ENCODE results near the gene RAB3D.
"Not testable (repeated sequence)": the region's sequence is repeated elsewhere in the genome, so short reads cannot be mapped to it uniquely, and the experiment has no call there.

RAB3D gene

DNA sequence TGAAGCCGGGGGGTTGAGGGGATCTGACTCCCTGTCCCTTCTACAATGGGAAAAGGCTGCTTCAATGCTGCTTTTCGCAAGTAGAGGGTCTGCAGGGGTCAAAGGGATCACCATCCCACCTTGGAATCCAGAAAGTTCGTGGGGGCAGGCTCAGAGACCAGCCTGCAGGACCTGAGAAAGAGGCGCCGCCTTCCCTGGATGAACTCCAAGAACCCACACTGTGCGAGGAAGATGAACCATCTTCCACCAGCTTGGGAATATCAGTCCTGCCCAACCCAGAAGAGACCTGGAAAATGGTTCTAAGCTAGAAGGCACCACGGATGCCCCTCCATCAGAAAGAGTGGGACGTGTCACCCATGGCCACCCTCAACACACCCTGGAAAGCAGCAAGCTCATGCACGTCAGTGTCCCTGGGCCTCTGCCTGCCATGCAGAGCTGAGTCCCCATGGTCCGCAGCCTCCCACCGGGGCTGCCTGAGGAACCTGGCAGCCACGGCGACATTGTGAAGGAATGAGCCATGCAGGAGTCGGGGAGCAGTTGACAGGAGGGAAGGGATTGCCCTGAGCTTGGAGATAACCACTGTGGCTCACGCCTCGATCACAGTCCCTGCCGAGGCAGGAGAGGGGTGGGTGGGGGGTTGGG lies 14.6 kb downstream of the RAB3D start:
- no peak for FAIRE-seq
- no peak for DNase-seq (ENCODE audit: insufficient read length, low spot score)
- TF ChIP-seq POLR2AphosphoS5 (IDR thresholded peaks at IDR 0.05; ENCODE audit: low read depth, low read length) (no peak), TAF1 (IDR thresholded peaks at IDR 0.05; ENCODE audit: low read depth, low read length) (no peak), POLR2A (IDR thresholded peaks at IDR 0.05; ENCODE audit: low read depth, low read length) (no peak), SPI1 (IDR thresholded peaks at IDR 0.05; ENCODE audit: low read depth, low read length) (no peak), PAX5 (IDR thresholded peaks at IDR 0.05; ENCODE audit: insufficient read depth, low read length, severe bottlenecking) (no peak), POU2F2 (IDR thresholded peaks at IDR 0.05; ENCODE audit: low read depth, low read length) (no peak)

DNA sequence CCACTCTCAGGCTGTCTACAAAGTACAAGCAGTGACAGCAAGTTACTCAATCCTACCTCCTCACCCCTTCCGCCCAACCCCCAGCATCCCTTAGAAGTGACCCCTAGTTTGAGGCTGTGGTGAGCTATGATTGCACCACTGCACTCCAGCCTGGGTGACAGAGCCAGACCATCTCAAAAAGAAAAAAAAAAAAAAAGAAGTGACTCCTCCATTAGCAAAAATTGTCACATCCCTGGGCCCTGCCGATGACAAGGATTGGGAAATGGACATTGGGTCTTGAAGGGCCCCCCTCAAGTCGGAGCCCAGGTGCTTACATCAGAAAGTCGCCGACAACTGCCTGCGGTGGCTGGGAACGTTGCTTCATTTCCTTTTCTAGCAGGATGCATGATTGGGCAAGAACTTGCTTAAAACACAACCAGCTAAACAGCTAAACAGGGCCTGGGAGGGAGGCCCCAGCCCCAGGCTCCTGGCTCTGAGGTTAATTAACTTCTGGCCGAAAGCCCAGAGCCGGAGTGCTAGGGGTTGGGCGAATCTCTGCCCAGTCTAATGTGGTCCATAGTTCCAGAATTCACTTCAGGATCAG lies 15.3 kb downstream of the RAB3D start:
- peak; percentile 82 for FAIRE-seq
- peak; percentile 58 for DNase-seq (ENCODE audit: insufficient read length, low spot score)
- no peak for TF ChIP-seq POLR2A (IDR thresholded peaks at IDR 0.05; ENCODE audit: low read depth, low read length)
- peak; percentile 6 for TF ChIP-seq PAX5 (IDR thresholded peaks at IDR 0.05; ENCODE audit: insufficient read depth, low read length, severe bottlenecking)
- 0 out of 2 replicates have a peak, but pooled peaks have one; percentile 21 for TF ChIP-seq SPI1 (IDR thresholded peaks at IDR 0.05; ENCODE audit: low read depth, low read length)
- TF ChIP-seq POU2F2 (IDR thresholded peaks at IDR 0.05; ENCODE audit: low read depth, low read length) = no peak
- no peak for TF ChIP-seq TAF1 (IDR thresholded peaks at IDR 0.05; ENCODE audit: low read depth, low read length)
- no peak for TF ChIP-seq POLR2AphosphoS5 (IDR thresholded peaks at IDR 0.05; ENCODE audit: low read depth, low read length)

DNA sequence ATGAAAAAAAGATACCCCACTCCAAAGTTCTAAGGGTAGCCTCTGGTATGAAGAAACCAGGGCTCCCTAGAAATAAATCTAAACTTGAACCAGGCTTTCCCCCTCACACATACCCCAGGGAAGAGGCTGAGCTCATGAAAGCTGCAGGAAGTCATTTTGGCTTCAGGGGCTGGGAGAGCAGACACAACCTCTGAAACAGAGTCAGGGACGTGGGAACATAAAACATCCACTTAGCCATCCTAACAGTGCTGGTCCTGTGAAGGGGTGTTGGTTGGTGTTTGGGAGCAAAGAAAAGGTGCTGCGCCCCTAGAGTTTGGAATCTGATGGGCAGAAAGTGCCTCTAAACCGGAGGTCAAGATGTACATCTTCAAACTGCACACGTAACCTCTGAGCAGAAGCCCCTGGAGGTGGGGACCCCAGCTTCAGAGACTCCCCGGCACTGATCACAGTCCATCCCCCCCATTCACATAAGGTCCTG lies 15.8 kb downstream of the RAB3D start:
- FAIRE-seq (no peak), DNase-seq (ENCODE audit: insufficient read length, low spot score) (no peak)
- TF ChIP-seq POU2F2 (IDR thresholded peaks at IDR 0.05; ENCODE audit: low read depth, low read length) (no peak), TAF1 (IDR thresholded peaks at IDR 0.05; ENCODE audit: low read depth, low read length) (no peak), POLR2AphosphoS5 (IDR thresholded peaks at IDR 0.05; ENCODE audit: low read depth, low read length) (no peak), PAX5 (IDR thresholded peaks at IDR 0.05; ENCODE audit: insufficient read depth, low read length, severe bottlenecking) (no peak), POLR2A (IDR thresholded peaks at IDR 0.05; ENCODE audit: low read depth, low read length) (no peak), SPI1 (IDR thresholded peaks at IDR 0.05; ENCODE audit: low read depth, low read length) (no peak)

DNA sequence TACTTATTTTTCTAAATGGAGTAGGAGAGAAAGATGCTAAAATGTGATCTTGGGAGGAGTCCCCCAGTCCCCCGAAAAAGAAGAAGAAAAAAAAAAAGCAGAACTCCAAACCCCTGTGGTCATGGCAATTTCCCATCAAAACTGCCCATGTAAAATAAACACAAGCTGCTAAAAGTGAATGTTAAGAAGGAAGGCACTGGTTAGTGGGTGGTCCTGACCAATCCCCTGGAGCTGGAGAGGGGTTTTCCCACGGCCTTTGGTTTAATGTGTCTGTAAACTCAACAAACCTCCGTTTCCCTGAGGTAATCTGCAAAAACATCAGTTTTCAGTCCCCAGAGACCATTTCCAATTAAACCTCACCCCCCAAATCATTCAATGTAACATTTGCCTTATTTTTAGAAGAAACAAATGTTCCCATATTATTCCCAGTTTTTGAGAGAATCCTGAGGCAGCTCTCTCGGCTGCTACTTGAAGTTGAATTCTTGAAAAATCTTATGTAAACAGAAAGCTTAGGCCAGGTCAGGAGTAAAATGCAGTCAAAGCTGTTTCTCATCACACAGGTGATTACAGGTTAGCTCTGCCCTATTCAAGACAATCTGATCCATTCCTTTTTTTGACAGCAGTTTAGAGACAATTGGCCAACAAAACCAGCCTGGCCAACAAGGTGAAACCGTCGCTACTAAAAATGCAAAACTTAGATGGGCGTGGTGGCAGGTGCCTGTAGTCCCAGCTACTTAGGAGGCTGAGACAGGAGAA lies 17.0 kb downstream of the RAB3D start:
- FAIRE-seq (peak; percentile 20), DNase-seq (ENCODE audit: insufficient read length, low spot score) (no peak)
- TF ChIP-seq POLR2A (IDR thresholded peaks at IDR 0.05; ENCODE audit: low read depth, low read length) (no peak), SPI1 (IDR thresholded peaks at IDR 0.05; ENCODE audit: low read depth, low read length) (peak; percentile 28; the same call in 1 of the 2 replicates), TAF1 (IDR thresholded peaks at IDR 0.05; ENCODE audit: low read depth, low read length) (no peak)

DNA sequence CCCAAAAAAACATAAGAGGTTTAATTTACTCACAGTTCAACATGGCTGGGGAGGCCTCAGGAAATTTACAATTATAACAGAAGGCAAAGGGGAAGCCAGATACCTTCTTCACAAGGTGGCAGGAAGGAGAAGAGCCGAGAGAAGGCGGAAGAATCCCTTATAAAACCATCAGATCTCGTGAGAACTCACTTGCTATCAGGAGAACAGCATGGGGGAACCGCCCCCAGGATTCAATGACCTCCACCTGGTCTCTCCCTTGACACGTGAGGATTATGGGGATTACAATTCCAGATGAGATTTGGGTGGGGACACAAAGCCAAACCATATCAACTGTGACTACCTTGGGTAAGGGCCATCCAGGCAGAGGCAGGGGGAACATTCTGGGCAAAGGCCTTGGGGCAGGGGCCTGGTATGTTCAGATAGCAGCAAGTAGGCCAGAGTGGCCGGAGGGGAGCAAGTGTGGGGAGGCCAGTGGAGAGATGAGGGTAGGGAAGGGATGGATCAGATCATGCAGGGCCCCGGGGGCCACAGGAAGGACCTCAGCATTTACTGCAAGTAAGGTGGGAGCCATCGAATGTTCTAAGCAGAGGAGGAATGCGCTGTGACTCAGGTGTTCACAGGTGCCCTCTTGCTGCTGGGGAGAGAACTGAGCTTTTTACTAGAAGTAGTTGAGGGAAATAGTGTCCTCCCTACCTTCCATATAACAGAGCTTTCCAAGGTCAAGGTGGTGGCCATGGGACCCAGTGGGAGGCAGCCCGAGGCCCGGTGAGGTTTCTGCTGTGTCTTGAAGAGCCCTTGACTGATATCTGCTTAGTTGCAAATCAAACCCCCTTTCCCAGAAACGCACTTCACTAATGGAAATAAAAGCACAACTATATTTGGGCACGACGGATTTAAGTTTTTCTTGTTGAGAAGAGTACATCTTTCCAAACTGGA lies 18.0 kb downstream of the RAB3D start:
- no peak for DNase-seq (ENCODE audit: insufficient read length, low spot score)
- no peak for FAIRE-seq

DNA sequence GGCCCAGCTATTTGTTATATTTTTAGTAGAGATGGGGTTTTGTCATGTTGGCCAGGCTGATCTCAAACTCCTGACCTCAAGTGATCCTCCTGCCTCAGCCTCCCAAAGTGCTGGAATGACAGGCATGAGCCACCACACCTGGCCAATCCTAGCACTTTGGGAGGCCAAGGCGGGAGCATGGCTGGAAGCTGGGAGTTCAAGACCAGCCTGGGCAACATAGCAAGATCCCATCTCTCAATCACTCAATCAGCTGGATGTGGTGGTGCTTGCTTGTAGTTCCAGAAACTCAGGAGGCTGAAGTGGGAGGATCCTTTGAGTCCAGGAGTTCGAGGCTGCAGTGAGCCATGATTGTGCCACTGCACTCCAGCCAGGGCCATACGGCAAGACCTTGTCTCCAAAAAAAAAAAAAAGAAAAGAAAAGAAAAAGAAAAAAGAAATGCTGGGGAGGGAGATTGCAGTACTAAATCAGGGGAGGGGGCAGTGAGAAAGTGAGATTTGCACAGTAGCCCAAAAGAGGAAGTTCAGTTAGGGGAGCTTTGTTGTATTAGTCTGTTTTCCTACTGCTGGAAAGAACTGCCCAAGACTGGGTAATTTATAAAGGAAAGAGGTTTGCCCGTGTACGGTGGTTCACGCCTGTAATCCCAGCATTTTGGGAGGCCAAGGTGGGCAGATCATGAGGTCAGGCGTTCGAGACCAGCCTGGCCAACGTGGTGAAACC lies 19.0 kb downstream of the RAB3D start:
- TF ChIP-seq SPI1 (IDR thresholded peaks at IDR 0.05; ENCODE audit: low read depth, low read length) = peak; percentile 62
- not testable (repeated sequence) for FAIRE-seq; DNase-seq (ENCODE audit: insufficient read length, low spot score)

More for the DNA sequence above, 18.0 kb downstream of the RAB3D start:
- no peak for TF ChIP-seq POLR2A (IDR thresholded peaks at IDR 0.05; ENCODE audit: low read depth, low read length)
- TF ChIP-seq POLR2AphosphoS5 (IDR thresholded peaks at IDR 0.05; ENCODE audit: low read depth, low read length) = no peak
- no peak for TF ChIP-seq TAF1 (IDR thresholded peaks at IDR 0.05; ENCODE audit: low read depth, low read length)
- no peak for TF ChIP-seq SPI1 (IDR thresholded peaks at IDR 0.05; ENCODE audit: low read depth, low read length)
- TF ChIP-seq PAX5 (IDR thresholded peaks at IDR 0.05; ENCODE audit: insufficient read depth, low read length, severe bottlenecking) = no peak
- no peak for TF ChIP-seq POU2F2 (IDR thresholded peaks at IDR 0.05; ENCODE audit: low read depth, low read length)

DNA sequence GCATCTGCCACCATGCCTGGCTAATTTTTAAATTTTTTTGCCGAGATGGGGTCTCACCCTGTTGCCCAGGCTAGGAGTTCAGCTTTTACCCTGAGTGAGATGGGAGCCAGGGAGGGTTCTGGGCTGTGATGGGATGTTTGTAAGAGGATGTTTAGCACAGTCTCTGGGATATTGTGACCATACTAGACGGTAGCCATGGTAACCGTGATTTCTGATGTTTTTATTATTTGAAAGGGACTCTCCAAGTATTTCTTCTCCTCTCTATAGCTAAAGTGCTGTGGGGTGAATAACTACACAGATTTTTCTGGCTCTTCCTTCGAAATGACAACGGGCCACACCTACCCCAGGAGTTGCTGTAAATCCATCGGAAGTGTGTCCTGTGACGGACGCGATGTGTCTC lies 33.1 kb downstream of the RAB3D start:
- FAIRE-seq (no peak), DNase-seq (ENCODE audit: insufficient read length, low spot score) (no peak)
- no peak for TF ChIP-seq PAX5 (IDR thresholded peaks at IDR 0.05; ENCODE audit: insufficient read depth, low read length, severe bottlenecking)
- no peak for TF ChIP-seq POLR2A (IDR thresholded peaks at IDR 0.05; ENCODE audit: low read depth, low read length)
- no peak for TF ChIP-seq POLR2AphosphoS5 (IDR thresholded peaks at IDR 0.05; ENCODE audit: low read depth, low read length)
- no peak for TF ChIP-seq TAF1 (IDR thresholded peaks at IDR 0.05; ENCODE audit: low read depth, low read length)
- TF ChIP-seq SPI1 (IDR thresholded peaks at IDR 0.05; ENCODE audit: low read depth, low read length) = no peak
- no peak for TF ChIP-seq POU2F2 (IDR thresholded peaks at IDR 0.05; ENCODE audit: low read depth, low read length)

DNA sequence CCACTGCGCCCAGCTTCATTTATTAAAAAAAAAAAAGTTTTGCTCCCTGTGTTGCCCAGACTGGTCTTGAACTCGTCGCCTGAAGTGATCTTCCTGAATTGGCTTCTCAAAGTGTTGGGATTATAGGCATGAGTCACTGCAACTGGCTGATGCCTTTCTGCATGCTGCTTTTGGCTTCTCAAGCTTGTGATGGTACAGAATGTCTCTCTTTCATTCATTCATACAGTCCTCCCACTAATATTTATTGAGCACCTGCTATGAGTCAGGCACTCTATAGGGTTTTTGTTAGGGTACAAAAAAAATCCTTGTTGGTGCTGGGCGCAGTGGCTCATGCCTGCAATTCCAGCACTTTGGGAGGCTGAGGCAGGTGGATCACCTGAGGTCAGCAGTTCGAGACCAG lies 34.5 kb downstream of the RAB3D start:
- DNase-seq (ENCODE audit: insufficient read length, low spot score) (no peak), FAIRE-seq (no peak)
- no peak for TF ChIP-seq POU2F2 (IDR thresholded peaks at IDR 0.05; ENCODE audit: low read depth, low read length)
- TF ChIP-seq POLR2AphosphoS5 (IDR thresholded peaks at IDR 0.05; ENCODE audit: low read depth, low read length) = no peak
- no peak for TF ChIP-seq TAF1 (IDR thresholded peaks at IDR 0.05; ENCODE audit: low read depth, low read length)
- no peak for TF ChIP-seq POLR2A (IDR thresholded peaks at IDR 0.05; ENCODE audit: low read depth, low read length)
- TF ChIP-seq PAX5 (IDR thresholded peaks at IDR 0.05; ENCODE audit: insufficient read depth, low read length, severe bottlenecking) = no peak
- no peak for TF ChIP-seq SPI1 (IDR thresholded peaks at IDR 0.05; ENCODE audit: low read depth, low read length)
